Colonic mucosa (tissue), 4 donors: Measurements from ENCODE around the gene TRIM74. TPM values are rescaled to one million over a fixed set of nuclear protein-coding genes. Genes with fewer than 3 reads are reported as not detected.
A peak's percentile ranks its signal among the peaks of the same experiment; 100 is the strongest.
"Not testable (repeated sequence)": the region's sequence is repeated elsewhere in the genome, so short reads cannot be mapped to it uniquely, and the experiment has no call there.

Experiments
- DNase-seq: peaks from one replicate; pipeline ENCODE4 v3.0.0-alpha.2; 2020
- H3K27ac ChIP-seq: fragments of 200-600 bp; one replicate; pipeline ENCODE4 v1.8.0; 2021
- H3K27me3 ChIP-seq: fragments of 200-600 bp; one replicate; pipeline ENCODE4 v1.8.0; 2021
- H3K36me3 ChIP-seq: fragments of 200-600 bp; one replicate; pipeline ENCODE4 v1.8.0; 2021
- H3K4me1 ChIP-seq: fragments of 200-600 bp; one replicate; pipeline ENCODE4 v1.8.0; 2021; ENCODE audit warnings: mild to moderate bottlenecking
- H3K4me3 ChIP-seq: fragments of 200-600 bp; one replicate; pipeline ENCODE4 v1.8.0; 2021
- H3K9ac ChIP-seq, 2 donors: one replicate each; pipeline ENCODE4 v1.7.0; 2013; ENCODE audit warnings: control low read depth in 2 of 2, low read depth in 2 of 2, low read length in 2 of 2
- H3K9me3 ChIP-seq: fragments of 200-600 bp; one replicate; pipeline ENCODE4 v1.8.0; 2021
- intact Hi-C: fragments of 100-400 bp; cut with DNase I; formaldehyde crosslinking; loops from one replicate; pipeline ENCODE4 v1.14.1; 2022
- total RNA-seq, 2 donors: library from RNA; stranded (reverse); fragmentation: NEBNext Ultra II Directional in 1 of 2; extraction: Animal tissue kit (Norgen Biotek cat#: 25700) in 1 of 2; gene quantifications; one replicate each; pipeline ENCODE4 v1.2.1, GENCODE V29; 2021
- donor health status: healthy.
- donor health status: DM: no; HTN: no; CAD: no.
- donor health status: DM: no; HTN: no; CAD: no.

The TRIM74 gene
- total RNA-seq, result under 1 TPM; 0.32 to 0.72 TPM

GRCh38 chr7:72968980-72969516 is at the start of gene TRIM74:
Gene TRIM74, minus strand, starts transcription at chr7:72969466. Its CDS starts 3,309 bp downstream, at chr7:72966157.
- H3K27me3 ChIP-seq, H3K9ac ChIP-seq, H3K27ac ChIP-seq, intact Hi-C loops, H3K36me3 ChIP-seq, H3K9me3 ChIP-seq, DNase-seq, H3K4me1 ChIP-seq, H3K4me3 ChIP-seq: not testable (repeated sequence)

GRCh38 chr7:73006491-73006890 is 37.2 kb upstream of the TRIM74 start:
- H3K9me3 ChIP-seq, H3K36me3 ChIP-seq, H3K9ac ChIP-seq, H3K4me1 ChIP-seq, DNase-seq, intact Hi-C loops, H3K27me3 ChIP-seq: not testable (repeated sequence)
- Histone ChIP-seq H3K27ac (peak overlapping the region; percentile 89), H3K4me3 (peak overlapping the region; percentile 59)

GRCh38 chr7:73005693-73006447 is 36.6 kb upstream of the TRIM74 start:
- H3K9me3 ChIP-seq, H3K4me1 ChIP-seq, intact Hi-C loops, H3K36me3 ChIP-seq, H3K27me3 ChIP-seq: not testable (repeated sequence)
- peak overlapping the region; percentile 89 for H3K27ac ChIP-seq
- peak overlapping the region; percentile 59 for H3K4me3 ChIP-seq
- H3K9ac ChIP-seq, result peak overlapping the region in 1 of 2 donors; percentile 73
- peak; percentile 88 for DNase-seq

GRCh38 chr7:73005356-73005692 is 36.1 kb upstream of the TRIM74 start:
- peak; percentile 62 for DNase-seq
- H3K9ac ChIP-seq, result peak overlapping the region in 1 of 2 donors; percentile 73
- peak overlapping the region; percentile 59 for H3K4me3 ChIP-seq
- H3K27ac ChIP-seq, result peak overlapping the region; percentile 89
- H3K27me3 ChIP-seq, H3K9me3 ChIP-seq, H3K36me3 ChIP-seq, H3K4me1 ChIP-seq, intact Hi-C loops: not testable (repeated sequence)

- H3K4me1 ChIP-seq, H3K9ac ChIP-seq, H3K4me3 ChIP-seq, intact Hi-C loops, DNase-seq, H3K27ac ChIP-seq, H3K36me3 ChIP-seq, H3K27me3 ChIP-seq, H3K9me3 ChIP-seq: not testable (repeated sequence)
Measured at GRCh38 chr7:72997887-72998468, 28.7 kb upstream of the TRIM74 start.

GRCh38 chr7:72997447-72997846 is 28.2 kb upstream of the TRIM74 start:
- H3K27ac ChIP-seq, H3K4me1 ChIP-seq, intact Hi-C loops, H3K36me3 ChIP-seq, H3K4me3 ChIP-seq, DNase-seq, H3K27me3 ChIP-seq, H3K9ac ChIP-seq, H3K9me3 ChIP-seq: not testable (repeated sequence)

- H3K36me3 ChIP-seq, H3K4me3 ChIP-seq, H3K27me3 ChIP-seq, H3K9me3 ChIP-seq, intact Hi-C loops, H3K27ac ChIP-seq, DNase-seq, H3K4me1 ChIP-seq, H3K9ac ChIP-seq: not testable (repeated sequence)
Measured at GRCh38 chr7:72995484-72995883, 26.2 kb upstream of the TRIM74 start.

GRCh38 chr7:72990146-72990913 is 21.1 kb upstream of the TRIM74 start:
- H3K27ac ChIP-seq, H3K9ac ChIP-seq, H3K36me3 ChIP-seq, H3K9me3 ChIP-seq, H3K4me3 ChIP-seq, intact Hi-C loops, H3K27me3 ChIP-seq, H3K4me1 ChIP-seq, DNase-seq: not testable (repeated sequence)

- H3K27me3 ChIP-seq, H3K4me3 ChIP-seq, intact Hi-C loops, H3K9ac ChIP-seq, H3K4me1 ChIP-seq, H3K36me3 ChIP-seq, H3K27ac ChIP-seq, H3K9me3 ChIP-seq, DNase-seq: not testable (repeated sequence)
Measured at GRCh38 chr7:72982084-72982483, 12.8 kb upstream of the TRIM74 start.

GRCh38 chr7:72980382-72980781 is 11.1 kb upstream of the TRIM74 start:
- H3K4me1 ChIP-seq, H3K27me3 ChIP-seq, H3K9me3 ChIP-seq, H3K27ac ChIP-seq, DNase-seq, H3K4me3 ChIP-seq, H3K36me3 ChIP-seq, H3K9ac ChIP-seq, intact Hi-C loops: not testable (repeated sequence)

- H3K27ac ChIP-seq, DNase-seq, H3K36me3 ChIP-seq, H3K9ac ChIP-seq, H3K27me3 ChIP-seq, H3K4me1 ChIP-seq, H3K4me3 ChIP-seq, intact Hi-C loops, H3K9me3 ChIP-seq: not testable (repeated sequence)
Measured at GRCh38 chr7:72976434-72976833, 7.2 kb upstream of the TRIM74 start.

- H3K27me3 ChIP-seq, H3K9ac ChIP-seq, intact Hi-C loops, H3K4me1 ChIP-seq, H3K4me3 ChIP-seq, H3K27ac ChIP-seq, H3K9me3 ChIP-seq, DNase-seq, H3K36me3 ChIP-seq: not testable (repeated sequence)
Measured at GRCh38 chr7:72975656-72976286, 6.5 kb upstream of the TRIM74 start.

- H3K9ac ChIP-seq, H3K9me3 ChIP-seq, H3K27ac ChIP-seq, DNase-seq, H3K36me3 ChIP-seq, H3K4me3 ChIP-seq, intact Hi-C loops, H3K27me3 ChIP-seq, H3K4me1 ChIP-seq: not testable (repeated sequence)
Measured at GRCh38 chr7:72974781-72975180, 5.5 kb upstream of the TRIM74 start.
